Chondrocyte (in vitro differentiated cells): ENCODE results near the gene PLA2G3. TPM values are rescaled to one million over a fixed set of nuclear protein-coding genes. Genes with fewer than 3 reads are reported as not detected.

Source experiments
- DNase-seq: peaks from one replicate; pipeline ENCODE4 v3.0.0; 2021; ENCODE audit warnings: mixed read lengths, low spot score
- H3K27ac Mint-ChIP-seq: one replicate; pipeline ENCODE4 v1.8.0; 2021; ENCODE audit warnings: mild to moderate bottlenecking, moderate library complexity, mixed read lengths; ENCODE audit not compliant: unreplicated experiment
- H3K27me3 Mint-ChIP-seq: 2 replicates; pipeline ENCODE4 v1.8.0; 2021; ENCODE audit warnings: low read depth, mixed read lengths
- H3K36me3 Mint-ChIP-seq: 2 replicates; pipeline ENCODE4 v1.8.0; 2021; ENCODE audit warnings: low read depth, mixed read lengths
- H3K4me1 Mint-ChIP-seq: 2 replicates; pipeline ENCODE4 v1.8.0; 2021; ENCODE audit warnings: low read depth, mild to moderate bottlenecking, mixed read lengths
- H3K4me3 Mint-ChIP-seq: one replicate; pipeline ENCODE4 v1.8.0; 2021; ENCODE audit warnings: mild to moderate bottlenecking, moderate library complexity, mixed read lengths; ENCODE audit not compliant: unreplicated experiment
- H3K9me3 Mint-ChIP-seq: 2 replicates; pipeline ENCODE4 v1.8.0; 2021; ENCODE audit warnings: low read depth, mixed read lengths
- total RNA-seq: library from RNA; stranded (reverse); gene quantifications from 3 replicates; pipeline ENCODE4 v1.2.1, GENCODE V29; 2021
- TF ChIP-seq, protein P1 (sequence below): fragments of 200-600 bp; sonication (generic); IDR thresholded peaks from 2 replicates; pipeline ENCODE4 v1.5.0; 2021; ENCODE audit warnings: antibody characterized with exemption, mild to moderate bottlenecking, moderate library complexity

The PLA2G3 gene
- total RNA-seq, 1 donor from 2014 or later: 0.07 TPM

DNA sequence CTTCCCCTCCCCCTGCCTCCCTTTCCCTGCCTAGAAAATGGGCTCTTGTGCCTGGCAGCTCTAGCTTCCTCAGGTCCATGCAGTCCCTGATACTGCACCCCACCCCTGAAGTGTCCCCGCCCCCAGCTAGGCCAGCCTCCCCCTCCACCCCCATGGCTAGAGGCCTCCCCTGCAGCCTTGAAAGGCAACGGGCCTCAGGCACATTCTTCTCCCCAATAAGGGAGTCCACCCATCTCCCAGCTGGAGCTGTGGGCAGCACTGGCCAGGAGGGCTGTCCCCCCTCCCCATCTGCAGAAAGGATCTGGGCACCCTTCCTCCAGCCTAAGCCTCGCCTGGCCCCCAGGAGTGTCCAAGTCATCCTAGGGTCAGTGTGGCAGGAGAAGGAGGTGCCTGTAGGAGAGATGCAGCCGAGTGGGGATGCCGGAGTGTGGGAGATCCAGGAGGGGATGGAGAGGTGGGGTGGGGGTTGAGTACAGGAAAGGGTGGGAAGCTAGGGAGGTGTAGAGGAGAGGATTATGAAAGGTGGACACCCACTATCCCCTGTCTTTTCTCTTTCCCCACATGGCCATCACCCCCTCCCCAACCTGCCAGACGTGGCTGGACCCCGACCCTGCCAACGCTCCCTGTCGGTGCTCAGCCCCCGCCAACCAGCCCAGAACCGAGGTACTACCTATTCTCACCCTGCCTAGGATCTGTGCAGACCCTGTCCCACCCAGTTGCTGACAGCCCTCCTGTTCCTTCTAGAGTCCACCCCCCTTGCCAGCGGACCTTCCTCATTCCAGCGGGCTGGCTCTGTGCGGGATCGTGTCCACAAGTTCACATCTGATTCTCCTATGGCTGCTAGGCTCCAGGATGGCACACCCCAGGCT, 49.9 kb downstream of the PLA2G3 start:
- H3K4me1 Mint-ChIP-seq: peaks cover under 1% of the 10 kb centered on the region
- no peaks in the 10 kb centered on the region for H3K27me3 Mint-ChIP-seq
- no peaks in the 10 kb centered on the region for H3K9me3 Mint-ChIP-seq
- TF ChIP-seq, protein P1, sequence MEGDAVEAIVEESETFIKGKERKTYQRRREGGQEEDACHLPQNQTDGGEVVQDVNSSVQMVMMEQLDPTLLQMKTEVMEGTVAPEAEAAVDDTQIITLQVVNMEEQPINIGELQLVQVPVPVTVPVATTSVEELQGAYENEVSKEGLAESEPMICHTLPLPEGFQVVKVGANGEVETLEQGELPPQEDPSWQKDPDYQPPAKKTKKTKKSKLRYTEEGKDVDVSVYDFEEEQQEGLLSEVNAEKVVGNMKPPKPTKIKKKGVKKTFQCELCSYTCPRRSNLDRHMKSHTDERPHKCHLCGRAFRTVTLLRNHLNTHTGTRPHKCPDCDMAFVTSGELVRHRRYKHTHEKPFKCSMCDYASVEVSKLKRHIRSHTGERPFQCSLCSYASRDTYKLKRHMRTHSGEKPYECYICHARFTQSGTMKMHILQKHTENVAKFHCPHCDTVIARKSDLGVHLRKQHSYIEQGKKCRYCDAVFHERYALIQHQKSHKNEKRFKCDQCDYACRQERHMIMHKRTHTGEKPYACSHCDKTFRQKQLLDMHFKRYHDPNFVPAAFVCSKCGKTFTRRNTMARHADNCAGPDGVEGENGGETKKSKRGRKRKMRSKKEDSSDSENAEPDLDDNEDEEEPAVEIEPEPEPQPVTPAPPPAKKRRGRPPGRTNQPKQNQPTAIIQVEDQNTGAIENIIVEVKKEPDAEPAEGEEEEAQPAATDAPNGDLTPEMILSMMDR: no peak
- no peak overlapping the region for H3K4me3 Mint-ChIP-seq
- peak overlapping the region; percentile 41 for H3K27ac Mint-ChIP-seq
- peaks cover 11% of the 10 kb centered on the region for H3K36me3 Mint-ChIP-seq
- DNase-seq: no peak

DNA sequence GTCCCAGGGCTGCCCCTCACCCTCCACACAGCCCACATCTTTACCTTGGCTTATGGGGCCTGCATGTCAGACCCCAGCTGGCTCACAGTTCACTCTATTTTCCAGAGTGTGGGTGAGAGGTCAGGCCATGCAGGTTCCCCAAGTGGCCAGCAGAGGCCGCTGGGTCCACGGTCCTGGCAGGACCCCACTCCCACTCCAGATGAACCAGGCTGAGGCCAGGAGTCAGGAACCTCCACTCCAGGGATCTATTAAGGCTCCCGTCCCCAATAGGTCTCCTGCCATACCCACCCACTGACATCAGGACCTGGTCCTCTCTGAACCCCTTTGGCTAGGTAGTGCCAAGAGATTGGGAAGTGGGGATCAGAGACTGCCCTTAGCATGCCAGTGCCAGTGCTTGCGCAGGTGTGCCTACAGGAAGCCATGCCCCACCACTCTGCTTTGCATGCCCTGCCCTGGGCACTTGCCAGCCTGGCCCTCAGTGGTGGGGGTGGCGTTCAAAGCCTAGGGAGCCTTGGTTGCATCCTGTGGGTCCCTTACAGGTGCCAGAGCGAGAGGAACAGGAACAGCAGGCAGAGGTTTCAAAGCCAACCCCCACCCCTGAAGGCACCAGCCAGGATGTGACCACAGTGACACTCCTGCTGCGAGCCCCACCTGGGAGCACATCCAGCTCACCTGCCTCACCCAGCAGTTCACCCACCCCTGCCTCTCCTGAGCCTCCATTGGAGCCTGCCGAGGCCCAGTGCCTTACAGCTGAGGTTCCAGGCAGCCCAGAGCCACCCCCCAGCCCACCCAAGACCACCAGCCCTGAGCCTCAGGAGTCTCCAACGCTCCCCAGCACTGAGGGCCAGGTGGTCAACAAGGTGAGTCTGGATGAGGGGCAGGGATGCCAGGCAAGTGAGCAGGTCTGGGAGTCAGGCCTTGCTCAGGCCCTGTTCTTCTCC, 50.9 kb downstream of the PLA2G3 start:
- Mint-ChIP-seq H3K36me3 (peaks cover 6% of the 10 kb centered on the region), H3K4me3 (no peak overlapping the region), H3K9me3 (no peaks in the 10 kb centered on the region), H3K4me1 (peaks cover 5% of the 10 kb centered on the region), H3K27ac (no peak overlapping the region), H3K27me3 (no peaks in the 10 kb centered on the region)
- TF ChIP-seq, protein P1: peak; percentile 84
- no peak for DNase-seq

DNA sequence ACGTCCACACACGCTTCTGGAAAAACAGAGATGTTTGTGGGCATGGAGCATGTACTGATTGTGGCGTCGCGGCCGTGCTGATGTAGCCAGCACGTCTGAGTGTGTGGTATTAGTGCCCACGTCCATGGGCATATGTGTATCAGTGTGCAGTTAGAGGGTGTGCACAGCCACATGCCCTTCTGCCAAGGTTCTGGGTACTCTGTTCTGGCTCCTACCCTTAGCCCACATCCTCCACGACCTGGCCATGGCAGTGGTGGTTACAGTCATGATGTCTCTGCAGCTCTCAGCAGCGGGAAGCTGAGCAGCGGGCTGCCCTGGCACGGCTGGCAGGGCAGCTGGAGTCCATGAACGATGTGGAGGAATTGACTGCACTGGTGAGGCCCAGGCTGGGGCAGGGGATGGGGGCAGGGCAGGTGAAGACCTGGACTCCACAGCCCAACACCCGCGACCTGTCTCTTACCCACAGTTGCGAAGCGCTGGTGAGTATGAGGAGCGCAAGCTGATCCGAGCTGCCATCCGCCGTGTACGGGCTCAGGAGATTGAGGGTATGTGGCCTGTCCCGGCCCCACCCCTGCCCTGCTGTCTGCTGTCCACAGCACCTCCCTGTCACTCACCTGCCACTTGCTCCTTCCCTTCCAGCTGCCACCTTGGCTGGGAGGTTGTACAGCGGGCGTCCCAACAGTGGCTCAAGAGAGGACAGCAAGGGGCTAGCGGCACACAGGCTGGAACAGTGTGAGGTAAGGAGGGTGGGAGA, 51.9 kb downstream of the PLA2G3 start:
- DNase-seq: no peak
- Mint-ChIP-seq H3K27me3 (no peaks in the 10 kb centered on the region), H3K9me3 (no peaks in the 10 kb centered on the region), H3K4me1 (peaks cover 15% of the 10 kb centered on the region), H3K27ac (no peak overlapping the region), H3K36me3 (peaks cover 6% of the 10 kb centered on the region), H3K4me3 (no peak overlapping the region)
- TF ChIP-seq, protein P1: no peak

DNA sequence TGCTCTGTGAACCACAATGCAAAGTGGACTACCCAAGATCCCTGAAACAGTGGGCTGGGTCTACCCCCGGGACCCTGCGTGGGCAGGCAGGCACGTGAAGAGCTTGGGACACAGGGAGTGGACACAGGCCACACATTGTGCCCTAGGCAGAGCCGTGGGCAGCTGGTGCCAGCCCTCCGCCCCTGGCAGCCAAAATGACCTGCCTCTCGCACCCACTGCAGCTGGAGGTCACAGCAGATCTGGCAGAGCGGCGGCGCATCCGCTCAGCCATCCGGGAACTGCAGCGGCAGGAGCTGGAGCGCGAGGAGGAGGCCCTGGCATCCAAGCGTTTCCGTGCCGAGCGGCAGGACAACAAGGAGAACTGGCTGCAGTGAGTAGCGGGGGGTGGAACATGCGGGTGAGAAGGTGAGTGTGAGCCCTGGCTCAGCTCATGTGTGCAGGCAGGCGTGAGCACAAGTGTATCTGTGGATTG, 52.5 kb downstream of the PLA2G3 start:
- Mint-ChIP-seq H3K27ac (peak overlapping the region; percentile 2), H3K36me3 (peaks cover 6% of the 10 kb centered on the region), H3K27me3 (no peaks in the 10 kb centered on the region), H3K4me3 (no peak overlapping the region), H3K9me3 (no peaks in the 10 kb centered on the region), H3K4me1 (peaks cover 21% of the 10 kb centered on the region)
- DNase-seq: no peak
- TF ChIP-seq, protein P1: no peak
